ENCODE results near the gene PPP3R1.

Gene PPP3R1

GRCh38 chr2:68258851-68259250 is 6.5 kb upstream of the PPP3R1 start:
- no peak for TF ChIP-seq CTCF (IDR thresholded peaks at IDR 0.05; ENCODE audit: extremely low read depth, missing control alignments)
- DNase-seq (ENCODE audit: low spot score): no peak

- no peak for TF ChIP-seq CTCF (IDR thresholded peaks at IDR 0.05; ENCODE audit: extremely low read depth, missing control alignments)
- DNase-seq (ENCODE audit: low spot score): no peak
Measured at GRCh38 chr2:68256093-68256450, 3.7 kb upstream of the PPP3R1 start.

GRCh38 chr2:68253219-68254068 is 1.1 kb upstream of the PPP3R1 start:
- TF ChIP-seq CTCF (IDR thresholded peaks at IDR 0.05; ENCODE audit: extremely low read depth, missing control alignments): no peak
- no peak for DNase-seq (ENCODE audit: low spot score)

- peak; percentile 57 for DNase-seq (ENCODE audit: low spot score)
- TF ChIP-seq CTCF (IDR thresholded peaks at IDR 0.05; ENCODE audit: extremely low read depth, missing control alignments): no peak
Measured at GRCh38 chr2:68251855-68252399, 405 bp downstream of the PPP3R1 start.

- peak; percentile 77 for DNase-seq (ENCODE audit: low spot score)
Measured at GRCh38 chr2:68251187-68251854, 1.0 kb downstream of the PPP3R1 start.

GRCh38 chr2:68250652-68251186 is 1.6 kb downstream of the PPP3R1 start:
- DNase-seq (ENCODE audit: low spot score): no peak
- TF ChIP-seq CTCF (IDR thresholded peaks at IDR 0.05; ENCODE audit: extremely low read depth, missing control alignments): no peak

More at GRCh38 chr2:68251187-68251854, 1.0 kb downstream of the PPP3R1 start:
- TF ChIP-seq CTCF (IDR thresholded peaks at IDR 0.05; ENCODE audit: extremely low read depth, missing control alignments): peak; percentile 73

GRCh38 chr2:68250196-68250595 is 2.1 kb downstream of the PPP3R1 start:
- TF ChIP-seq CTCF (IDR thresholded peaks at IDR 0.05; ENCODE audit: extremely low read depth, missing control alignments): no peak
- DNase-seq (ENCODE audit: low spot score): no peak

Measured in GM20000 (cell line).